Heart left ventricle (tissue), 13 donors: Measurements from ENCODE around the gene GNPTG.

ENCODE experiments used
- CTCF ChIP-seq, 12 donors: fragments of 200-600 bp; sonication (generic) in 4 of 12; IDR thresholded peaks; one replicate each; pipeline versions ENCODE4 v1.5.0 to v1.8.0; 2018 to 2022; ENCODE audit warnings: antibody characterized with exemption in 12 of 12, mild to moderate bottlenecking in 5 of 12
- POLR2A ChIP-seq, 2 donors: fragments of 450-650 bp; IDR thresholded peaks; one replicate each; pipeline ENCODE4 v1.6.1; 2017; ENCODE audit warnings: antibody characterized with exemption in 2 of 2, mild to moderate bottlenecking in 2 of 2, moderate library complexity in 2 of 2
- donor health status: ischemic (EF 13 %, LVEDD 7.1; RV severe dilation, severe dysfunction).
- donor health status: DM: no; HTN: yes; CAD: no.
- donor health status: DM: no; HTN: no; CAD: no.
- donor health status: ischemic (EF 25% LVEDD 6.9; RV normal size, moderate dysfunction).
- donor health status: ischemic (EF 25% LVEDD 5.7; RV mildly dilated, moderate dysfunction).
- donor health status: ischemic (EF 35%, LVEDD 5.7; RV mildly dilated, moderate dysfunction).
- donor health status: nonischemic (EF 11% LVEDD 7.7; RV severe dilation, severe dysfunction).
- donor health status: DM: yes; HTN: yes; CAD: no.
- donor health status: PGD.
- donor health status: ischemic (EF 29% LVEDD 5.4; RV normal size, mild dysfunction).
- donor health status: nonischemic (EF 23%, LVEDD 6.1; RV moderate dilation, normal function).

DNA sequence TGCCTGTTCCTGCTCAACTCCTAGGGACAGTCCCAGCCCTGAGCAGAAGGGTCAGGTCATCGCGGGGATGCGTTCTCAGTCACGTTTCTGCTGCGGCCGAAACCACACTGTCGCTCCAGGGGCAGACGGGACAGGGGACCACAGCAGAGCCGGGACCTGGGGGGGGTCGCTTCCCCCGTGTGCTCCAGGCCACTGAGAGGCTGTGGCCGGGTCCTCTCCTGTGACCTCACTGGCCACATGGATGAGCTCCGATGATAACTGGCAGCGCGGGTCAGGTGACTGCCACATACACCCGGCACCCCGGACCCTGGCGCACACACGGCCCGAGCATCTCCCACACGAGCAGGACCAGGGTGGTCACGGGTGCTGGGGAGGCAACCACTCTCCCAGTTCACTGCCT is 12.8 kb downstream of the GNPTG start:
- TF ChIP-seq CTCF (IDR thresholded peaks at IDR 0.05) (no peak), POLR2A (IDR thresholded peaks at IDR 0.05) (no peak)
